NCI-H524 treated with DMSO at 0.1 percent for 48 hours (cell line): ENCODE data around the gene OLIG3.

ENCODE experiments used
- DNase-seq: peaks from one replicate; lab custom pipeline; 2025; lab: John Stamatoyannopoulos, UW

The OLIG3 gene

DNA sequence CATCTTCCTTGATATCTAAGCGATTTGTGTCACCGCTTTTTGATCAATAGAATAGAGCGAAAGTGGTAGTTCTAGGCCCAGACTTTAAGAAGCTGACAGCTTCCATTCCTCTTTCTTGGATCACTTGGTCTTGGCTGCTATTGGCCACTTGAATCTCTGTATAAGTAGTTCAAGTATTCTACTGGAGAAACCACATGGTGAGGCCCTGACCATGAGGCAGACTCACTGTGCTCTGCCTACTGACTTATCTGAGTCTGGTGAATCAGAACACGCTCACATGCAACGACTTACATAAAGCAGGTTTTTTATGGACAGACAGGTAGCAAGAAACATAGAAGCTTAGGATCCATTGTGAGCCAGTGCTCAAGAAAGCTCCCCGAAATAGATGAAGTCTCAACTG lies 27.0 kb downstream of the OLIG3 start:
- DNase-seq = no peak

DNA sequence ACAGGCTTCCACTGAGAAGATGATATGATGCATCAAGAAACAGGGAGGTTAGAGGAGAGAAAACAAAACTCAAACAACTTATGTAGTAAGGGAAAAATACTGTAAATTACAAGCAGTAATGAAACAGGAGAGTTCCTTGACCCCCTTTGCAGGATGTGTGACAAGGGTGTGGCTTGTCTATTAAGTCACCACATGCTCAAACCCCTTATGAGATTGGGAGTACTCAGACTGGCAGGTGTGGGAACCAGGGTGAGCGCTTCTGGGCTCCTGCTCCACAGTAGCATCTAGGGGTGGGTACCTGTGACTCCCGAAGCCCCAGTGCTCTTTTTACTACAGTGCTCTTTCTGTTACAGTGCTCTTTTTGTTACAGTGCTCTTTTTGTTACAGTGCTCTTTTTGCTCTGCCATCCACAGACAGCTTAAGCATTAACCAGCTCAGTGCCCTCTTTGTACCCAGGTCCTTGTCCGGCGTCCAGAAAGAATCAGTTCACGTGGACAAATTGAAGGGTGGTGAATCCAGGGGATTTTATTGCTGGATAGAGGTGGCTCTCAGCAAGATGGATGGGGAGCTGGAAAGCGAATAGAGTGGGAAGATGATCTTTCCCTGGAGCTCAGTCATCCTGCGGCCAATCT lies 28.7 kb downstream of the OLIG3 start:
- no peak for DNase-seq

DNA sequence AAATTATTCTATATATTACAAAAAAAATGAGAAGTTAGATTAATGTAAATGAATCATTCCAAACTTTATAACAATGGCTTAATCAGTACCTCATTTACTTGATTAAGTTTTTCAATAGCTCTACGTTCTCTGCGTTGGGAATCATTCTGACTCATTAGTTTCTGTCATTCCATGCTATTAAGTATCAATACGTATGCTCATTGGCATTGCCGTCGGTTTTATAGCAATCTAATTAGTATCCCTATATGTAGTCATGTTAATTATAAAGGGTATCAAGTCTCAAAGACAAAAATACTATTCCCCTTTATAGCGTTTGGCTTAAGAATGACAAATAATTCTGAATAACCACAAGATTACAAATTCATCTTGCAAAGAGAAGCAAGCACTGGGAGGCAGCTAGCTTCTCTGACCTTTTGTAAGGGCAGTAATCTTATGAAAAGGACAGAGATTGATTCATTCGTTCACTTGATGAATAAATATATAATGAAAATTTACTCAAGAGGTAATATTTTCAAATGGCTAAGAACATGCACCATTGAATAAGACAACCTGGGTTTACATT lies 41.8 kb downstream of the OLIG3 start:
- no peak for DNase-seq

DNA sequence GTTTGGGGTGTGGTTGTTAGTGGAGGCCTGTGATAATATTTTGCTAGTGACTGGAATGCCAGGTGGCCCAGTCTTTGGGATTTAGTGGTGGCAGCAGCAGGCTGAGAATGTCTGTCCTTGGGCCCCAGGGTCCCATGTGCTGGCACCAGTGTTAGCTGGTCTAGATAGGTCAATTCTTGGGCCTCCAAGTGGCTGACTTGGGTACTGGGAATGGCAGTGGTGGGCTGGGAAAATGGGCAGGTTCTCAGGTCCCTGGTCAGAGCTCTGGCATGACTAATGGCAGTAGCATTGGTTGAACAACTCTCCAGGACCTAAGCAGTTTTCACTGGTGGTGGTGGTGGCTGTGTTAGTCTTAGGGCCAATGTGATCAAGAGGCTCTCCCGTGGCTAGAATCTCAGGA lies 50.3 kb downstream of the OLIG3 start:
- DNase-seq = no peak
